ENCODE measurements around the gene SLC7A5.
"Not testable (repeated sequence)": the region's sequence is repeated elsewhere in the genome, so short reads cannot be mapped to it uniquely, and the experiment has no call there.

Gene SLC7A5

DNA sequence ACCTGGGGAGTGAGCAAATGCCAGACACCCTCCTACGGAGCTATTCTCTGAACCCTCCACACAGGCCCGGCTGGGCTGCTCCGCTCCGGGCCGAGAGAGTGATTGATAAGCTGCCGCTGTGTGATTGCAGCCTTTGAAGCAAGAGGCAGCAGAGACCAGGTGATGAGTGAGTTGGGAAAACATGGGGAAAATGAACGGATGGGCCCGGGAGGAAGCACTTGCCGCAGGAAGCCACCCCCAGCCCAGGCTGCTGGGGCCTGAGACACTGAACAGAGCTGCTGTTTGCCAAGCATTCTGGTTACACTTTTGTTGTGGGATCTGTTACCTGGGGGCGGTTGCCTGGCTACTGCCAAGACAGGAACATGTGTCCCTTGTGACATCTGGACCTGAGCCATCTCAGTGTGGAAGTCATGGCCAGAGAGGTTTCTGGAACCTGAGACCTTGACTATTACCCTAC lies 57.1 kb downstream of the SLC7A5 start:
- H3K27ac ChIP-seq: no peak overlapping the region

DNA sequence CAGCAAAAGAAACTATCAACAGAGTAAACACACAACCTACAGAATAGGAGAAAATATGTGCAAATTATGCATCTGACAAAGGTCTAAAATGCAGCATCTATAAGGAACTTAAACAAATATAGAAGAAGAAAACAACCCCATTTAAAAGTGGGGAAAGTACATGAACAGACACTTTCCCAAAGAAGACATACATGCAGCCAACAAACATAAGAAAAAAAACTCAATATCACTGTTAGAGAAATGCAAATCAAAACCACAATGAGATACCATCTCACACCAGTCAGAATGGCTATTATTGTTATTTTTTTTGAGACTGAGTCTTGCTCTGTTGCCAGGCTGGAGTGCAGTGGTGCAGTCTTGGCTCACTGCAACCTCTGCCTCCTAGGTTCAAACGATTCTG lies 57.9 kb downstream of the SLC7A5 start:
- not testable (repeated sequence) for H3K27ac ChIP-seq

More for the DNA sequence above, 57.1 kb downstream of the SLC7A5 start:
- TF ChIP-seq, protein P1, sequence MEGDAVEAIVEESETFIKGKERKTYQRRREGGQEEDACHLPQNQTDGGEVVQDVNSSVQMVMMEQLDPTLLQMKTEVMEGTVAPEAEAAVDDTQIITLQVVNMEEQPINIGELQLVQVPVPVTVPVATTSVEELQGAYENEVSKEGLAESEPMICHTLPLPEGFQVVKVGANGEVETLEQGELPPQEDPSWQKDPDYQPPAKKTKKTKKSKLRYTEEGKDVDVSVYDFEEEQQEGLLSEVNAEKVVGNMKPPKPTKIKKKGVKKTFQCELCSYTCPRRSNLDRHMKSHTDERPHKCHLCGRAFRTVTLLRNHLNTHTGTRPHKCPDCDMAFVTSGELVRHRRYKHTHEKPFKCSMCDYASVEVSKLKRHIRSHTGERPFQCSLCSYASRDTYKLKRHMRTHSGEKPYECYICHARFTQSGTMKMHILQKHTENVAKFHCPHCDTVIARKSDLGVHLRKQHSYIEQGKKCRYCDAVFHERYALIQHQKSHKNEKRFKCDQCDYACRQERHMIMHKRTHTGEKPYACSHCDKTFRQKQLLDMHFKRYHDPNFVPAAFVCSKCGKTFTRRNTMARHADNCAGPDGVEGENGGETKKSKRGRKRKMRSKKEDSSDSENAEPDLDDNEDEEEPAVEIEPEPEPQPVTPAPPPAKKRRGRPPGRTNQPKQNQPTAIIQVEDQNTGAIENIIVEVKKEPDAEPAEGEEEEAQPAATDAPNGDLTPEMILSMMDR (conservative IDR thresholded peaks at IDR 0.05): no peak

DNA sequence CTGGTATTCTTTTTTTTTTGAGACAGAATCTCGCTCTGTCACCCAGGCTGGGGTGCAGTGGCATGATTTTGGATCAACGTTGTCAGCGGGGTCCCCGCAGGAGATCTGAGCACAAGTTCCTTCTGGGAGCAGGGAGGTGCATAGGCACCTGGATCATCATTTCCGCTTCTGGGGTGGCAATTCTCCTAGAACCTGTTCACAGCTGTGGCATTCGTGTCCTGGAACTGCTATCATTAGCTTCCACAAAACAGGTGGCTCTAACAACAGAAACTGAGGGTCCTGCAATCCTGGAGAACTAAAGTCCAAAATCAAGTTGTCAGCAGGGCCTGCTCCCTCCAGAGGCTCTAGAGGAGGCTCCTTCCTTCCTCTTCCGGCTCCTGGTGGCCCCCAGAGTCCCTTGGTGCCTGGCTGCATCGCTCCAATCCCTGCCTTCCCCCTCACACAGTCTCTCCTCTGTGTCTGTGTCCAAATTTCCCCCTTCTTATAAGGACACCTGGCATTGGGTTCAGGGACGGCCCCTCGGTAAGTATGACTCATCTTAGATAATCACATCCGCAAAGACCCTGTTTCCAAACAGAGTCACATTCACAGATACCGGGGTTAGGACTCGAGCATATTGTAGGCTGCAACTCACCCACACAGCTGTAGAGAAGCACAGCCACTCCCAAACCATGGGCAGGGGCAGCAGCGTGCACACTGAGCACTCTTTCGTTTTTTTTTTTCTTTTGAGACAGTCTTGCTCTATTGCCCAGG lies 60.0 kb downstream of the SLC7A5 start:
- TF ChIP-seq, protein P1 (conservative IDR thresholded peaks at IDR 0.05): no peak
- no peak overlapping the region for H3K27ac ChIP-seq

DNA sequence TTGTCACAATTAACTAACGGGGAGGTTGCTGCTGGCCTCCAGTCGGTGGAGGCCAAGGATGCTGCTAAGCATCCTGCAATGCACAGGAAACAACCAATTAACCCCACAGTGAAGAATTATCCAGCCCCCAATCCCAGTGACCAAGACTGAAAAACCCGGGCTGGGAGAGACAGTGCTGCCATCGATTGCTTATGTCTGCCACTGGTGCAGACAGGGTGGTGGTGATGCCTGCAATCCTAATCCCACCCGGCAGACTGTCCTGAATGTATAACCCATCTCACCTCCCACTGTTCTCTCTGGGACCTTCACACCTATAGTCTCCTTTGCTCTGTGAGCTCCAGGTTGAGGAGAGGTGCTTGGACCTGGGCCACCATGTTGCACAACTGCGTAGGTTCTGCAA lies 61.2 kb downstream of the SLC7A5 start:
- TF ChIP-seq, protein P1 (conservative IDR thresholded peaks at IDR 0.05): no peak
- no peak overlapping the region for H3K27ac ChIP-seq

DNA sequence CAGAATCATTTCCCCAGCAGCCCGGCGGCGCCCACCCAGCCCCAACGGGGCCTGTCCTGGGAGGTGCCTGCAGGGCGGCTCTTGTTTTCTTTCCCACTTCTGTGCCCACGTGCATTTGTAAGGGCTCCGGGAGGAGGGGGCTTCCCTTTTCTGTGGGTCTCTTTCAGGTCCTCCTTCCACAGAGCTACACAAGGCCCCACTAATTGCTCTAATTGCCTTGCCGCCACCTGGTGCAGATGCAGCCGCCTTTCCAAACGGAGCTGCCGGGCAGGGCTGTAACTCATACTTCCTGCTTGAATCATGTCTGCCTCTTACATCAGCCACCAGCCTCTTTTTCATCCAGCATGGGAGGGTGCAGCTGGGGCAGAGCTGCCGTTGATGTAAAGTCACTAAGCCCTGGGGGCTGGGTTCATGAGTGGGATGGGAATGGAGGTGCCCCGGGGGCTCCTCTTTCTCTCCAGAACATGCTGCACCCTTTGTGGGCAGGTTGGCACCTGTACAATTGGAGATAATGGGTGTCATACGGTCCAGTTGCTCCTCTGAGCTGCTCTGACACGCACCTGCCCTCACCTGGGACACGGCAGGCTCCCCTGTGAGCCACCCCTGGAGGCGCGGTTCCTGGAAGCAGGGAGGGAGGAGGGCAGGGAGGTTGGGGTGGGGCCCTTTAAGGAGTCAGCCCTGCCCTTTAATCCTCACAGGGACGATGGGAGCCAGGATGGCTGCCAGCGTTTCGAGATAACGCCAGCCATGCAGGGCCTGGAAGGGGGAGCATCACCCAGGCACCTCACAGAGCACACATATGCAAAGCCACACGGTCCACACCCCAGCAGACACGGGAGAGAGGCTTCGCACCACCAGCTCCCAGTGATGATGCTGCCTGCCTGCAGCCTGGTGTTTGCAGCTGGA lies 62.4 kb downstream of the SLC7A5 start:
- TF ChIP-seq, protein P1 (conservative IDR thresholded peaks at IDR 0.05): no peak
- no peak overlapping the region for H3K27ac ChIP-seq

DNA sequence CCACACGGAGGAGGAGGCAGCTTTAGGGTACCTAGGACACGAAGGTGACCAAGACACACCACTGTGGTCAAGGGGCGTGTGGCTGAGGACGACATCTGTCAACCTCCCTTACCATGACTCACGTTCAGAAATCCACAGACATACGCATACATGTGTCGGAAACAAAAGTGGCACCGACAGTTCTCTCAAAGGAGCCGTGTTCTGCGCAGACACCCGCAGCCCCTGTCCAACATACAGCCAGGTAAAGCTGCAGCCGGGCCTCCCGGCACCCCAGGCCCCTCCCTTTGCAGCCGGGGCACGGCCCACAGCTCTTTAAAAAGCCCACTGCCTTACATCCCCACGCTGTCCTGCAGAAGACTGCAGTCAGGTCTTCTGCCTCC lies 63.1 kb downstream of the SLC7A5 start:
- H3K27ac ChIP-seq: no peak overlapping the region
- TF ChIP-seq, protein P1 (conservative IDR thresholded peaks at IDR 0.05): no peak

DNA sequence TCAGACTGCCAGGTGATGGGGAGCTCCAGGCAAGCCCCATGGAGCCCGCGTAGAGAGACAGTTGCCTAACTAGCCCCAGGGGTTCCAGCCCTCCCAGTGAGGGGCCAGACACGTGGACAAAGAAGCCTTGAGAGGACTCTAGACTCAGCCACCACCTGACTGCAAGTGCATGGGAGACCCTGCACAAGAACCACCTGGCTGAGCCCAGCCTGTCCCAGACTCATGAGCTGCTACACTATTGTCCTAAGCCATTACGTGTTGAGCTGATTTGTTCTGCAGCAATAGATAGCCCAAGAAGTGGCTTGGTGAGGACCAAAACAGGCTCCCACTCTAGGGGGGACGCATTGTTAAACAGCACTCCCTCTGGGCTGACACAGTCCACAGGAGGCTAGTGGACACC lies 65.9 kb downstream of the SLC7A5 start:
- TF ChIP-seq, protein P1 (conservative IDR thresholded peaks at IDR 0.05): no peak
- H3K27ac ChIP-seq: no peak overlapping the region

Measured in VCaP (cell line).